ENCODE measurements around the gene PDZRN3. TPM values are rescaled to one million over a fixed set of nuclear protein-coding genes. Genes with fewer than 3 reads are reported as not detected.

The PDZRN3 gene
- total RNA-seq, 1 experiment from 2014 or later: not detected

GRCh38 chr3:73349657-73350056 is 275.1 kb downstream of the PDZRN3 start:
- Histone ChIP-seq H3K9me3 (ENCODE audit: insufficient read depth, low read depth) (no peaks in the 10 kb centered on the region), H3K27ac (no peak overlapping the region), H3K4me2 (no peak overlapping the region), H3K9me2 (ENCODE audit: insufficient read depth) (no peaks in the 10 kb centered on the region), H2AFZ (no peak overlapping the region), H3K27me3 (ENCODE audit: insufficient read depth, low read depth) (peaks cover 33% of the 10 kb centered on the region; the same call in 1 of the 2 replicates), H3K4me1 (replicated peaks; ENCODE audit: insufficient read depth) (no peaks in the 10 kb centered on the region), H4K20me1 (ENCODE audit: insufficient read depth) (no peaks in the 10 kb centered on the region), H3F3A (ENCODE audit: insufficient read depth, low read depth) (no peaks in the 10 kb centered on the region), H3K79me2 (ENCODE audit: low read depth) (no peaks in the 10 kb centered on the region), H3K36me3 (ENCODE audit: low read depth) (no peaks in the 10 kb centered on the region), H3K4me3 (no peak overlapping the region)
- BruUV-seq (replicated peaks): no TSS peak
- DNase-seq: no peak
- intact Hi-C loops (cut with micrococcal nuclease; ENCODE audit: unreplicated experiment): no loop called here
- no peak for TF ChIP-seq EZH2 (IDR thresholded peaks at IDR 0.05; ENCODE audit: low read depth)
- TF ChIP-seq, protein P1, sequence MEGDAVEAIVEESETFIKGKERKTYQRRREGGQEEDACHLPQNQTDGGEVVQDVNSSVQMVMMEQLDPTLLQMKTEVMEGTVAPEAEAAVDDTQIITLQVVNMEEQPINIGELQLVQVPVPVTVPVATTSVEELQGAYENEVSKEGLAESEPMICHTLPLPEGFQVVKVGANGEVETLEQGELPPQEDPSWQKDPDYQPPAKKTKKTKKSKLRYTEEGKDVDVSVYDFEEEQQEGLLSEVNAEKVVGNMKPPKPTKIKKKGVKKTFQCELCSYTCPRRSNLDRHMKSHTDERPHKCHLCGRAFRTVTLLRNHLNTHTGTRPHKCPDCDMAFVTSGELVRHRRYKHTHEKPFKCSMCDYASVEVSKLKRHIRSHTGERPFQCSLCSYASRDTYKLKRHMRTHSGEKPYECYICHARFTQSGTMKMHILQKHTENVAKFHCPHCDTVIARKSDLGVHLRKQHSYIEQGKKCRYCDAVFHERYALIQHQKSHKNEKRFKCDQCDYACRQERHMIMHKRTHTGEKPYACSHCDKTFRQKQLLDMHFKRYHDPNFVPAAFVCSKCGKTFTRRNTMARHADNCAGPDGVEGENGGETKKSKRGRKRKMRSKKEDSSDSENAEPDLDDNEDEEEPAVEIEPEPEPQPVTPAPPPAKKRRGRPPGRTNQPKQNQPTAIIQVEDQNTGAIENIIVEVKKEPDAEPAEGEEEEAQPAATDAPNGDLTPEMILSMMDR (conservative IDR thresholded peaks at IDR 0.05): no peak
- CTCF ChIA-PET: no interaction called here
- POLR2A ChIA-PET (ENCODE audit: unreplicated experiment): no interaction called here

- no peaks in the 10 kb centered on the region for H3K9me3 ChIP-seq (ENCODE audit: insufficient read depth, low read depth)
- no peaks in the 10 kb centered on the region for H3K4me1 ChIP-seq (replicated peaks; ENCODE audit: insufficient read depth)
- H4K20me1 ChIP-seq (ENCODE audit: insufficient read depth): no peaks in the 10 kb centered on the region
- ChIA-PET POLR2A (ENCODE audit: unreplicated experiment) (no interaction called here), CTCF (no interaction called here)
- H3F3A ChIP-seq (ENCODE audit: insufficient read depth, low read depth): no peaks in the 10 kb centered on the region
- TF ChIP-seq, protein P1 (conservative IDR thresholded peaks at IDR 0.05): no peak
- TF ChIP-seq EZH2 (IDR thresholded peaks at IDR 0.05; ENCODE audit: low read depth): no peak
- H3K9me2 ChIP-seq (ENCODE audit: insufficient read depth): no peaks in the 10 kb centered on the region
- no peaks in the 10 kb centered on the region for H3K36me3 ChIP-seq (ENCODE audit: low read depth)
- no peak overlapping the region for H3K4me3 ChIP-seq
- no TSS peak for BruUV-seq (replicated peaks)
- no peak overlapping the region for H2AFZ ChIP-seq
- no peak overlapping the region for H3K4me2 ChIP-seq
- peaks cover 18% of the 10 kb centered on the region; the same call in 1 of the 2 replicates for H3K27me3 ChIP-seq (ENCODE audit: insufficient read depth, low read depth)
- no peak overlapping the region for H3K27ac ChIP-seq
- H3K79me2 ChIP-seq (ENCODE audit: low read depth): no peaks in the 10 kb centered on the region
- intact Hi-C loops (cut with micrococcal nuclease; ENCODE audit: unreplicated experiment): no loop called here
- DNase-seq: no peak
Observed at GRCh38 chr3:73342077-73342476, 282.7 kb downstream of the PDZRN3 start.

- Histone ChIP-seq H3K4me2 (no peak overlapping the region), H2AFZ (no peak overlapping the region), H4K20me1 (ENCODE audit: insufficient read depth) (no peaks in the 10 kb centered on the region), H3K9me3 (ENCODE audit: insufficient read depth, low read depth) (no peaks in the 10 kb centered on the region), H3K79me2 (ENCODE audit: low read depth) (no peaks in the 10 kb centered on the region), H3K9me2 (ENCODE audit: insufficient read depth) (no peaks in the 10 kb centered on the region), H3F3A (ENCODE audit: insufficient read depth, low read depth) (no peaks in the 10 kb centered on the region), H3K4me3 (no peak overlapping the region), H3K4me1 (replicated peaks; ENCODE audit: insufficient read depth) (no peaks in the 10 kb centered on the region), H3K27ac (no peak overlapping the region), H3K36me3 (ENCODE audit: low read depth) (no peaks in the 10 kb centered on the region), H3K27me3 (ENCODE audit: insufficient read depth, low read depth) (peaks cover 17% of the 10 kb centered on the region; the same call in 1 of the 2 replicates)
- ChIA-PET POLR2A (ENCODE audit: unreplicated experiment) (no interaction called here), CTCF (no interaction called here)
- BruUV-seq (replicated peaks): no TSS peak
- TF ChIP-seq EZH2 (IDR thresholded peaks at IDR 0.05; ENCODE audit: low read depth): no peak
- intact Hi-C loops (cut with micrococcal nuclease; ENCODE audit: unreplicated experiment): no loop called here
- DNase-seq: no peak
Observed at GRCh38 chr3:73341272-73341935, 283.3 kb downstream of the PDZRN3 start.

- no peak for DNase-seq
- Histone ChIP-seq H3K4me2 (no peak overlapping the region), H3K36me3 (ENCODE audit: low read depth) (no peaks in the 10 kb centered on the region), H3K27ac (no peak overlapping the region), H2AFZ (no peak overlapping the region), H3K4me1 (replicated peaks; ENCODE audit: insufficient read depth) (no peaks in the 10 kb centered on the region), H3K9me3 (ENCODE audit: insufficient read depth, low read depth) (no peaks in the 10 kb centered on the region), H3F3A (ENCODE audit: insufficient read depth, low read depth) (no peaks in the 10 kb centered on the region), H3K4me3 (no peak overlapping the region), H3K79me2 (ENCODE audit: low read depth) (no peaks in the 10 kb centered on the region), H4K20me1 (ENCODE audit: insufficient read depth) (no peaks in the 10 kb centered on the region), H3K9me2 (ENCODE audit: insufficient read depth) (no peaks in the 10 kb centered on the region), H3K27me3 (ENCODE audit: insufficient read depth, low read depth) (no peaks in the 10 kb centered on the region)
- CTCF ChIA-PET: no interaction called here
- BruUV-seq (replicated peaks): no TSS peak
- intact Hi-C loops (cut with micrococcal nuclease; ENCODE audit: unreplicated experiment): no loop called here
- TF ChIP-seq, protein P1 (conservative IDR thresholded peaks at IDR 0.05): no peak
- no peak for TF ChIP-seq EZH2 (IDR thresholded peaks at IDR 0.05; ENCODE audit: low read depth)
- POLR2A ChIA-PET (ENCODE audit: unreplicated experiment): no interaction called here
Observed at GRCh38 chr3:73332558-73332957, 292.2 kb downstream of the PDZRN3 start.

All from PC-9 (cell line).